Lung (tissue), 12 donors: ENCODE data around the gene ALCAM. TPM values are rescaled to one million over a fixed set of nuclear protein-coding genes. Genes with fewer than 3 reads are reported as not detected.

Experiments used
- ATAC-seq: fragments of 200-7000 bp; cut with Tn5 transposase; one replicate; pipeline ENCODE4 v1.9.1; 2020; ENCODE audit warnings: moderate number of reproducible peaks; ENCODE audit not compliant: insufficient read depth, low FRiP score
- DNase-seq, 3 donors: peaks; one replicate each; pipeline ENCODE4 v3.0.0-alpha.2; 2013 to 2017
- H3K27ac ChIP-seq, 2 donors: one replicate each; pipeline ENCODE4 v1.5.1; 2013; ENCODE audit warnings: mild to moderate bottlenecking in 2 of 2, moderate library complexity in 2 of 2, control low read depth in 1 of 2, inconsistent platforms in 1 of 2, low read depth in 1 of 2, low read length in 1 of 2
- H3K27me3 ChIP-seq, 3 donors: one replicate each; pipeline ENCODE4 v1.5.1; 2013; ENCODE audit warnings: low read length in 2 of 3; ENCODE audit not compliant: control insufficient read depth in 3 of 3, insufficient read depth in 3 of 3
- H3K36me3 ChIP-seq, 4 donors: one replicate each; pipeline ENCODE4 v1.5.1; 2013; ENCODE audit warnings: low read length in 4 of 4, mild to moderate bottlenecking in 1 of 4, moderate library complexity in 1 of 4; ENCODE audit not compliant: control insufficient read depth in 4 of 4, insufficient read depth in 4 of 4
- H3K4me1 ChIP-seq, 5 donors: one replicate each; pipeline ENCODE4 v1.5.1; 2013; ENCODE audit warnings: low read length in 5 of 5, mild to moderate bottlenecking in 2 of 5, moderate library complexity in 1 of 5; ENCODE audit not compliant: control insufficient read depth in 5 of 5, insufficient read depth in 5 of 5
- H3K4me3 ChIP-seq: one replicate; pipeline ENCODE4 v1.5.1; 2013; ENCODE audit warnings: mild to moderate bottlenecking, control low read depth, moderate library complexity
- H3K9ac ChIP-seq, 2 donors: one replicate each; pipeline ENCODE4 v1.5.1; 2013; ENCODE audit warnings: low read length in 2 of 2, control low read depth in 1 of 2; ENCODE audit not compliant: insufficient read depth in 1 of 2
- H3K9me3 ChIP-seq, 4 donors: one replicate each; pipeline ENCODE4 v1.5.1; 2013; ENCODE audit warnings: low read length in 3 of 4, mild to moderate bottlenecking in 1 of 4, moderate library complexity in 1 of 4; ENCODE audit not compliant: control insufficient read depth in 4 of 4, insufficient read depth in 3 of 4
- WGBS, 2 donors: extraction: QIAGEN DNeasy Blood & Tissue Kit; methylation state at CpG; one replicate each; pipeline ENCODE4 v1.1.7; 2013; 5-methylcytosine and 5-hydroxymethylcytosine counted together
- polyA plus RNA-seq, 2 donors: library from polyadenylated mRNA; stranded (reverse); fragments of 200-250 nt; gene quantifications; one replicate each; pipeline ENCODE4 v1.2.1, GENCODE V29; 2013
- total RNA-seq, 2 donors: library from RNA; depleted of rRNA in 1 of 2; stranded (reverse); fragments of >200 nt in 1 of 2; gene quantifications; one replicate each; pipeline ENCODE4 v1.2.1, GENCODE V29; 2014 to 2021
- TF ChIP-seq, protein P1 (sequence below): IDR thresholded peaks from 2 replicates; pipeline ENCODE4 v1.5.1; 2012; ENCODE audit warnings: mild to moderate bottlenecking; ENCODE audit errors: control extremely low read depth, extremely low read depth
- donor health status: control.
- donor health status: control.
- donor health status: Bipolar disorder and iron deficiency.
- donor health status: healthy.
- donor health status: DM: yes; HTN: yes; CAD: no.

ALCAM gene
- total and polyA plus RNA-seq, 4 donors = 55.9 to 252 (median 109) TPM

GRCh38 chr3:105368566-105369499 lies 2.1 kb downstream of the ALCAM start:
- no peaks in the 10 kb centered on the region for H3K36me3 ChIP-seq
- TF ChIP-seq, protein P1, sequence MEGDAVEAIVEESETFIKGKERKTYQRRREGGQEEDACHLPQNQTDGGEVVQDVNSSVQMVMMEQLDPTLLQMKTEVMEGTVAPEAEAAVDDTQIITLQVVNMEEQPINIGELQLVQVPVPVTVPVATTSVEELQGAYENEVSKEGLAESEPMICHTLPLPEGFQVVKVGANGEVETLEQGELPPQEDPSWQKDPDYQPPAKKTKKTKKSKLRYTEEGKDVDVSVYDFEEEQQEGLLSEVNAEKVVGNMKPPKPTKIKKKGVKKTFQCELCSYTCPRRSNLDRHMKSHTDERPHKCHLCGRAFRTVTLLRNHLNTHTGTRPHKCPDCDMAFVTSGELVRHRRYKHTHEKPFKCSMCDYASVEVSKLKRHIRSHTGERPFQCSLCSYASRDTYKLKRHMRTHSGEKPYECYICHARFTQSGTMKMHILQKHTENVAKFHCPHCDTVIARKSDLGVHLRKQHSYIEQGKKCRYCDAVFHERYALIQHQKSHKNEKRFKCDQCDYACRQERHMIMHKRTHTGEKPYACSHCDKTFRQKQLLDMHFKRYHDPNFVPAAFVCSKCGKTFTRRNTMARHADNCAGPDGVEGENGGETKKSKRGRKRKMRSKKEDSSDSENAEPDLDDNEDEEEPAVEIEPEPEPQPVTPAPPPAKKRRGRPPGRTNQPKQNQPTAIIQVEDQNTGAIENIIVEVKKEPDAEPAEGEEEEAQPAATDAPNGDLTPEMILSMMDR = no peak
- ATAC-seq = peak; percentile 16
- peak overlapping the region; percentile 83 to 89 for H3K9ac ChIP-seq
- peak overlapping the region; percentile 3 to 94 for H3K27ac ChIP-seq
- 1% methylated on average over 45 of the region's 45 CpGs for WGBS, 2 donors
- peaks cover 0 to 3% (median 0%) of the 10 kb centered on the region in 3 donors for H3K27me3 ChIP-seq
- no peaks in the 10 kb centered on the region for H3K9me3 ChIP-seq
- H3K4me1 ChIP-seq = peaks cover 0 to 29% (median 4%) of the 10 kb centered on the region in 5 donors
- DNase-seq = peak; percentile 70 to 77 (median 71)
- peak overlapping the region; percentile 63 for H3K4me3 ChIP-seq

DNA sequence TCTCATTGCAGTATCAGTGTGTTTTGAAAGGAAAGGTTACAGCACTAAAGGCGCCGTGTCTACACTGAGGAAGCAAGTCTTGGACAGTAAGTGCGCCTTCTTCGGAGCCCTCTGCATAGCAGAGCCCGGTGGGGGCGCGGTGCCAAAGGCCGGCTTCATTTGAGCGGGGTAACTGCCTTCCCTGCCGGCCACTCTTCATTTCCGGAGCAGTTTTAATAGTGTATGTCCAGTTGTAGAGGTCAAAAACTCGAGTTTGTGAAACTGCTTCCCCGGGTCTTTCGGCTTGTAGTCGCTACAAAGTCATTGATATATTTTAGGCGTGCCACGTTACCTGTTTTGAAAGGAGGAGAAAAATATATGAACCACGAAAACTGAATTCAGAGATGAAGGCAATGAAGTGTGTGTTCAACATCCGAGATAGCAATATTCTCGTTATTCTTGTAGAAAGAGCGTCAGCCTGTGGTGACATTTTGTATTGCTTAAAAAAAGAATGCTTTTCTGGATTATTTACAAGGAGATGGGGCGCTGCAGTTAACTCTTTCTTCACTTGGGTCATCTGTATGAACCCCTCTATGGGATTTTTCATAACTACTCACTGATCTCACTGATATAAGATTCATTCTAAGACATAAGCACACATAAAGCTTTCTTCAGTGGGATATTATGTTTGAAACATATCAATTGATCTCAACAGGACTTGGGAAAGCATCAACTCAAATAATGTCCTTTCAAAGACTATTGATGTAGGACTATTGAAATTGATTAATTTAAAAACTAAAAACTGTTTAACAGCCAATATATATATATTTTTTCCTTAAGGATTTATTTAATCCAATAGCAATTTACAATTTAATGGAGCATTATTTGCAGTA lies 3.0 kb downstream of the ALCAM start:
- peak; percentile 76 to 86 (median 85) for DNase-seq
- Histone ChIP-seq H3K4me1 (peaks cover 0 to 29% (median 4%) of the 10 kb centered on the region in 5 donors), H3K9ac (peak overlapping the region; percentile 83 to 89), H3K36me3 (no peaks in the 10 kb centered on the region), H3K27ac (peak overlapping the region in 1 of 2 donors; percentile 94), H3K4me3 (peak overlapping the region; percentile 63), H3K27me3 (peaks cover 0 to 3% (median 0%) of the 10 kb centered on the region in 3 donors), H3K9me3 (no peaks in the 10 kb centered on the region)
- TF ChIP-seq, protein P1 = peak; percentile 35
- 1% methylated on average over 22 of the region's 22 CpGs for WGBS, 2 donors
- ATAC-seq = no peak

DNA sequence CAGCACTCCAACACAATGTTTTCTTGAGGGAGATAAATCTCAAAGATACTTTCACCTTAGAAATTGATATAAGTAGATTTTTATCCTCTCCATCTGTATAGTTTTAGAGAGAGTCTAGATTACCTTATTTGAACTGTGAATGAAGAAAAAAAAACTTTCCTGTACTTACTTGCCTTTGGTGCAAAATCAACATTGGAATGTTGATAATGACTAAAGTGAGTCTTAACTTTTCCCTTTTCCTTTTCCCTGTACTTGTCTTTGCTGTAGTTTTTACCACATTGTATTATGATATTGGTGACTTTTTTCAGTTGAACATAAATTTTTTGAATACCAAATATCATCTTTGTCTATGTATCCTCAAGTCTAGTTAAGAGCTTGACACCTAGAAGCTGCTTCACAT lies 6.7 kb downstream of the ALCAM start:
- ATAC-seq = no peak
- TF ChIP-seq, protein P1 = no peak

More for the DNA sequence above, 6.7 kb downstream of the ALCAM start:
- DNase-seq = no peak
- Histone ChIP-seq H3K9me3 (no peaks in the 10 kb centered on the region), H3K9ac (no peak overlapping the region), H3K36me3 (no peaks in the 10 kb centered on the region), H3K4me3 (no peak overlapping the region), H3K4me1 (peaks cover 0 to 4% (median 0%) of the 10 kb centered on the region in 5 donors), H3K27ac (no peak overlapping the region), H3K27me3 (no peaks in the 10 kb centered on the region)
